SK-N-SH (cell line): ENCODE data around the gene FBXL7. TPM values are rescaled to one million over a fixed set of nuclear protein-coding genes. Genes with fewer than 3 reads are reported as not detected.

Source experiments
- CTCF ChIA-PET: fragments of 300-600, 350-600 bp; formaldehyde crosslinking; extraction: SDS; loops from one replicate; lab custom pipeline; 2021; lab: Yijun Ruan, JAX
- POLR2A ChIA-PET: fragments of 350-600 bp; sonication (Branson Sonifier 250); formaldehyde crosslinking; extraction: SDS; loops from one replicate; lab custom pipeline; 2020; ENCODE audit warnings: antibody characterized with exemption, inconsistent platforms; lab: Yijun Ruan, JAX
- DNase-seq: peaks from one replicate; pipeline ENCODE4 v3.0.0; 2012
- H2AFZ ChIP-seq: fragments of 200-600 bp; sonication (generic); 2 replicates; pipeline ENCODE4 v1.8.1; 2016; ENCODE audit warnings: antibody characterized with exemption, mild to moderate bottlenecking, low read depth
- H3F3A ChIP-seq: fragments of 200-600 bp; sonication (generic); replicated peaks from 2 replicates; pipeline ENCODE3; 2016; ENCODE audit warnings: antibody characterized with exemption, mild to moderate bottlenecking; ENCODE audit not compliant: insufficient read depth
- H3K27ac ChIP-seq, 2 experiments: fragments of 200-500 bp in 1 of 2; fragments of 200-600 bp in 1 of 2; sonication (Bioruptor generic) in 1 of 2; sonication (generic), shearing (Covaris generic) in 1 of 2; 2 replicates each; pipeline versions ENCODE4 v1.5.1 to v1.6.1; 2014 to 2016; ENCODE audit warnings: low read depth in 2 of 2, inconsistent platforms in 1 of 2, low read length in 1 of 2, mild to moderate bottlenecking in 1 of 2, mixed read lengths in 1 of 2
- H3K27me3 ChIP-seq: fragments of 200-600 bp; sonication (generic), shearing (Covaris generic); 2 replicates; pipeline ENCODE4 v1.6.1; 2016; ENCODE audit warnings: mixed run types; ENCODE audit not compliant: insufficient read depth
- H3K36me3 ChIP-seq, 2 experiments: fragments of 200-500 bp in 1 of 2; fragments of 200-600 bp in 1 of 2; sonication (Bioruptor generic) in 1 of 2; sonication (generic) in 1 of 2; replicated peaks in 1 of 2; 2 replicates each; pipeline versions ENCODE3 to v1.5.1; 2014 to 2016; ENCODE audit warnings: low read length in 1 of 2, mild to moderate bottlenecking in 1 of 2; ENCODE audit not compliant: insufficient read depth in 2 of 2, control insufficient read depth in 1 of 2
- H3K4me1 ChIP-seq, 2 experiments: fragments of 200-500 bp in 1 of 2; fragments of 200-600 bp in 1 of 2; sonication (Bioruptor generic) in 1 of 2; sonication (generic), shearing (Covaris generic) in 1 of 2; 2 replicates each; pipeline versions ENCODE4 v1.5.1 to v1.6.1; 2014 to 2016; ENCODE audit warnings: low read depth in 1 of 2, low read length in 1 of 2, mixed run types in 1 of 2; ENCODE audit not compliant: insufficient read depth in 2 of 2, control insufficient read depth in 1 of 2
- H3K4me2 ChIP-seq: fragments of 200-600 bp; sonication (generic), shearing (Covaris generic); 2 replicates; pipeline ENCODE4 v1.6.1; 2017; ENCODE audit warnings: mixed run types
- H3K4me3 ChIP-seq, 2 experiments: fragments of 200-500 bp in 1 of 2; fragments of 200-600 bp in 1 of 2; sonication (Bioruptor generic) in 1 of 2; sonication (generic), shearing (Covaris generic) in 1 of 2; 2 replicates each; pipeline versions ENCODE4 v1.5.1 to v1.8.1; 2014 to 2016; ENCODE audit warnings: low read depth in 2 of 2, inconsistent platforms in 1 of 2, low read length in 1 of 2, mild to moderate bottlenecking in 1 of 2, mixed read lengths in 1 of 2, moderate library complexity in 1 of 2
- H3K79me2 ChIP-seq: fragments of 200-600 bp; sonication (generic); 2 replicates; pipeline ENCODE4 v1.8.1; 2017; ENCODE audit warnings: mild to moderate bottlenecking; ENCODE audit not compliant: insufficient read depth
- H3K9ac ChIP-seq: fragments of 200-600 bp; sonication (generic); 2 replicates; pipeline ENCODE4 v1.6.1; 2017; ENCODE audit warnings: mixed run types
- H3K9me2 ChIP-seq: fragments of 200-600 bp; sonication (generic); 2 replicates; pipeline ENCODE4 v1.6.1; 2017; ENCODE audit warnings: mixed run types
- H3K9me3 ChIP-seq: fragments of 200-600 bp; sonication (generic); 2 replicates; pipeline ENCODE4 v1.6.1; 2017; ENCODE audit warnings: mixed run types, mild to moderate bottlenecking, moderate library complexity
- H4K20me1 ChIP-seq: fragments of 200-600 bp; sonication (generic); 2 replicates; pipeline ENCODE4 v1.6.1; 2017; ENCODE audit warnings: mild to moderate bottlenecking, mixed run types; ENCODE audit not compliant: insufficient read depth
- ELF1 ChIP-seq: IDR thresholded peaks from 2 replicates; pipeline ENCODE4 v1.4.0; 2012
- EP300 ChIP-seq, 2 experiments: IDR thresholded peaks; 2 replicates each; pipeline versions ENCODE4 v1.4.0 to v1.6.1; 2012; ENCODE audit warnings: borderline replicate concordance in 1 of 2, low read depth in 1 of 2, low read length in 1 of 2
- FOSL2 ChIP-seq: IDR thresholded peaks from 2 replicates; pipeline ENCODE4 v1.4.0; 2012; ENCODE audit warnings: low read depth, mild to moderate bottlenecking, moderate library complexity, borderline replicate concordance
- FOXJ3 ChIP-seq: sonication (generic); formaldehyde crosslinking; IDR thresholded peaks from 2 replicates; pipeline ENCODE4 v1.5.1; 2020; ENCODE audit warnings: mild to moderate bottlenecking, missing genetic modification reagents
- GABPA ChIP-seq: IDR thresholded peaks from 2 replicates; pipeline ENCODE4 v1.4.0; 2012; ENCODE audit warnings: low read depth, mild to moderate bottlenecking
- MAX ChIP-seq: IDR thresholded peaks from 2 replicates; pipeline ENCODE4 v1.4.0; 2012; ENCODE audit warnings: low read depth
- MEF2A ChIP-seq: IDR thresholded peaks from 2 replicates; pipeline ENCODE4 v1.4.0; 2012; ENCODE audit warnings: low read depth, borderline replicate concordance
- MXI1 ChIP-seq: IDR thresholded peaks from 2 replicates; pipeline ENCODE4 v1.6.1; 2012; ENCODE audit warnings: mild to moderate bottlenecking, low read depth, low read length, improper control_type of control experiment
- NRF1 ChIP-seq: IDR thresholded peaks from 2 replicates; pipeline ENCODE4 v1.6.1; 2012; ENCODE audit warnings: low read depth, mild to moderate bottlenecking, low read length
- TCF12 ChIP-seq: IDR thresholded peaks from 2 replicates; pipeline ENCODE4 v1.4.0; 2012
- USF1 ChIP-seq: IDR thresholded peaks from 2 replicates; pipeline ENCODE4 v1.4.0; 2012; ENCODE audit warnings: low read depth, borderline replicate concordance
- WGBS: methylation state at CpG from one replicate; pipeline ENCODE4 v1.1.6; 2017; ENCODE audit warnings: low lambda C conversion rate; 5-methylcytosine and 5-hydroxymethylcytosine counted together
- polyA plus RNA-seq, 3 experiments: library from polyadenylated mRNA; depleted of rRNA; stranded (reverse); fragments of >200 nt; gene quantifications; 2 replicates each; pipeline ENCODE4 v1.2.3, GENCODE V29; 2012
- TF ChIP-seq, protein P1 (sequence below): IDR thresholded peaks from 2 replicates; pipeline ENCODE4; 2012
- TF ChIP-seq, protein P2 (sequence below): fragments of 150-350 bp; IDR thresholded peaks from 2 replicates; pipeline ENCODE4 v1.6.1; 2016; ENCODE audit warnings: mild to moderate bottlenecking, low read depth, low read length
- TF ChIP-seq, protein P3 (sequence below): IDR thresholded peaks from 2 replicates; pipeline ENCODE4 v1.4.0; 2012; ENCODE audit warnings: low read depth, borderline replicate concordance
- TF ChIP-seq, protein P4 (sequence below): fragments of 200-600 bp; sonication (generic); IDR thresholded peaks from 2 replicates; pipeline ENCODE4 v1.6.1; 2017; ENCODE audit warnings: antibody characterized with exemption, mild to moderate bottlenecking, moderate library complexity

The FBXL7 gene
- polyA plus RNA-seq, 1 of the 3 experiments (the other 2 are of a cell fraction): 7.0 TPM

- no peak overlapping the region for H3K4me2 ChIP-seq
- H3K9me2 ChIP-seq: no peaks in the 10 kb centered on the region
- no peaks in the 10 kb centered on the region for H3K4me1 ChIP-seq
- peaks cover 4% of the 10 kb centered on the region for H3F3A ChIP-seq
- no peak overlapping the region for H3K4me3 ChIP-seq
- no peaks in the 10 kb centered on the region for H3K27me3 ChIP-seq
- no peak for TF ChIP-seq NRF1
- no peak for TF ChIP-seq MEF2A
- TF ChIP-seq, protein P1, sequence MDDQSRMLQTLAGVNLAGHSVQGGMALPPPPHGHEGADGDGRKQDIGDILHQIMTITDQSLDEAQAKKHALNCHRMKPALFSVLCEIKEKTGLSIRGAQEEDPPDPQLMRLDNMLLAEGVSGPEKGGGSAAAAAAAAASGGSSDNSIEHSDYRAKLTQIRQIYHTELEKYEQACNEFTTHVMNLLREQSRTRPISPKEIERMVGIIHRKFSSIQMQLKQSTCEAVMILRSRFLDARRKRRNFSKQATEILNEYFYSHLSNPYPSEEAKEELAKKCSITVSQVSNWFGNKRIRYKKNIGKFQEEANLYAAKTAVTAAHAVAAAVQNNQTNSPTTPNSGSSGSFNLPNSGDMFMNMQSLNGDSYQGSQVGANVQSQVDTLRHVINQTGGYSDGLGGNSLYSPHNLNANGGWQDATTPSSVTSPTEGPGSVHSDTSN: no peak
- no peak for TF ChIP-seq EP300 (IDR thresholded peaks at IDR 0.05; ENCODE audit: borderline replicate concordance in 1 of 2, low read depth in 1 of 2, low read length in 1 of 2)
- TF ChIP-seq FOSL2: no peak
- TF ChIP-seq USF1: no peak
- no peak for TF ChIP-seq GABPA
- TF ChIP-seq MAX: no peak
- no peak for TF ChIP-seq MXI1
- TF ChIP-seq, protein P2, sequence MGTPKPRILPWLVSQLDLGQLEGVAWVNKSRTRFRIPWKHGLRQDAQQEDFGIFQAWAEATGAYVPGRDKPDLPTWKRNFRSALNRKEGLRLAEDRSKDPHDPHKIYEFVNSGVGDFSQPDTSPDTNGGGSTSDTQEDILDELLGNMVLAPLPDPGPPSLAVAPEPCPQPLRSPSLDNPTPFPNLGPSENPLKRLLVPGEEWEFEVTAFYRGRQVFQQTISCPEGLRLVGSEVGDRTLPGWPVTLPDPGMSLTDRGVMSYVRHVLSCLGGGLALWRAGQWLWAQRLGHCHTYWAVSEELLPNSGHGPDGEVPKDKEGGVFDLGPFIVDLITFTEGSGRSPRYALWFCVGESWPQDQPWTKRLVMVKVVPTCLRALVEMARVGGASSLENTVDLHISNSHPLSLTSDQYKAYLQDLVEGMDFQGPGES: no peak
- TF ChIP-seq FOXJ3 (CRISPR knock-in tag): no peak
- TF ChIP-seq ELF1: no peak
- TF ChIP-seq, protein P3, sequence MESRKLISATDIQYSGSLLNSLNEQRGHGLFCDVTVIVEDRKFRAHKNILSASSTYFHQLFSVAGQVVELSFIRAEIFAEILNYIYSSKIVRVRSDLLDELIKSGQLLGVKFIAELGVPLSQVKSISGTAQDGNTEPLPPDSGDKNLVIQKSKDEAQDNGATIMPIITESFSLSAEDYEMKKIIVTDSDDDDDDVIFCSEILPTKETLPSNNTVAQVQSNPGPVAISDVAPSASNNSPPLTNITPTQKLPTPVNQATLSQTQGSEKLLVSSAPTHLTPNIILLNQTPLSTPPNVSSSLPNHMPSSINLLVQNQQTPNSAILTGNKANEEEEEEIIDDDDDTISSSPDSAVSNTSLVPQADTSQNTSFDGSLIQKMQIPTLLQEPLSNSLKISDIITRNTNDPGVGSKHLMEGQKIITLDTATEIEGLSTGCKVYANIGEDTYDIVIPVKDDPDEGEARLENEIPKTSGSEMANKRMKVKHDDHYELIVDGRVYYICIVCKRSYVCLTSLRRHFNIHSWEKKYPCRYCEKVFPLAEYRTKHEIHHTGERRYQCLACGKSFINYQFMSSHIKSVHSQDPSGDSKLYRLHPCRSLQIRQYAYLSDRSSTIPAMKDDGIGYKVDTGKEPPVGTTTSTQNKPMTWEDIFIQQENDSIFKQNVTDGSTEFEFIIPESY: no peak
- TF ChIP-seq, protein P4, sequence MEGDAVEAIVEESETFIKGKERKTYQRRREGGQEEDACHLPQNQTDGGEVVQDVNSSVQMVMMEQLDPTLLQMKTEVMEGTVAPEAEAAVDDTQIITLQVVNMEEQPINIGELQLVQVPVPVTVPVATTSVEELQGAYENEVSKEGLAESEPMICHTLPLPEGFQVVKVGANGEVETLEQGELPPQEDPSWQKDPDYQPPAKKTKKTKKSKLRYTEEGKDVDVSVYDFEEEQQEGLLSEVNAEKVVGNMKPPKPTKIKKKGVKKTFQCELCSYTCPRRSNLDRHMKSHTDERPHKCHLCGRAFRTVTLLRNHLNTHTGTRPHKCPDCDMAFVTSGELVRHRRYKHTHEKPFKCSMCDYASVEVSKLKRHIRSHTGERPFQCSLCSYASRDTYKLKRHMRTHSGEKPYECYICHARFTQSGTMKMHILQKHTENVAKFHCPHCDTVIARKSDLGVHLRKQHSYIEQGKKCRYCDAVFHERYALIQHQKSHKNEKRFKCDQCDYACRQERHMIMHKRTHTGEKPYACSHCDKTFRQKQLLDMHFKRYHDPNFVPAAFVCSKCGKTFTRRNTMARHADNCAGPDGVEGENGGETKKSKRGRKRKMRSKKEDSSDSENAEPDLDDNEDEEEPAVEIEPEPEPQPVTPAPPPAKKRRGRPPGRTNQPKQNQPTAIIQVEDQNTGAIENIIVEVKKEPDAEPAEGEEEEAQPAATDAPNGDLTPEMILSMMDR: no peak
- no peak for TF ChIP-seq TCF12
- ChIA-PET POLR2A (no interaction called here), CTCF (interaction anchor here (0.8 to 1.5 kb wide), 6 partner anchors 9 to 85 kb away, joined by 3 to 5 read pairs (median 4); no protein-coding TSS in a partner anchor)
- no peak overlapping the region for H2AFZ ChIP-seq
- H3K27ac ChIP-seq: no peak overlapping the region
- peaks cover 7% of the 10 kb centered on the region; the same call in 1 of the 2 replicates for H3K79me2 ChIP-seq
- no peak for DNase-seq
- H3K9ac ChIP-seq: no peak overlapping the region
- H3K9me3 ChIP-seq: peaks cover 6% of the 10 kb centered on the region; the same call in 1 of the 2 replicates
- no peaks in the 10 kb centered on the region for H4K20me1 ChIP-seq
- H3K36me3 ChIP-seq: peaks cover 0 to 12% of the 10 kb centered on the region in 2 experiments
- 100% methylated on average over 1 of the region's 1 CpG for WGBS
Observed at GRCh38 chr5:15585841-15586591, 86.0 kb downstream of the FBXL7 start.
